Vagina (tissue), 2 donors: ENCODE data around the gene PTGIS. TPM values are rescaled to one million over a fixed set of nuclear protein-coding genes. Genes with fewer than 3 reads are reported as not detected.

Source experiments
- DNase-seq, 2 donors: peaks; one replicate each; pipeline ENCODE4 v3.0.0-alpha.2; 2017; ENCODE audit errors: extremely low spot score in 2 of 2
- H3K27ac ChIP-seq: fragments of 200-600 bp; sonication (generic); one replicate; pipeline ENCODE4 v1.5.1; 2019
- H3K27me3 ChIP-seq: fragments of 200-600 bp; sonication (generic); one replicate; pipeline ENCODE4 v1.5.1; 2019
- H3K36me3 ChIP-seq, 2 donors: fragments of 200-600 bp; sonication (generic); one replicate each; pipeline ENCODE4 v1.5.1; 2017 to 2019
- H3K4me1 ChIP-seq: fragments of 200-600 bp; sonication (generic); one replicate; pipeline ENCODE4 v1.5.1; 2019
- H3K4me3 ChIP-seq, 2 donors: fragments of 200-600 bp; sonication (generic); 1 replicate in 1 of 2; 2 replicates in 1 of 2; pipeline ENCODE4 v1.5.1; 2016 to 2019
- H3K9me3 ChIP-seq: fragments of 200-600 bp; sonication (generic); one replicate; pipeline ENCODE4 v1.5.1; 2019
- POLR2A ChIP-seq, 2 donors: fragments of 450-650 bp; IDR thresholded peaks; one replicate each; pipeline ENCODE4 v1.6.1; 2017; ENCODE audit warnings: antibody characterized with exemption in 2 of 2, mild to moderate bottlenecking in 2 of 2, moderate library complexity in 2 of 2
- POLR2AphosphoS5 ChIP-seq, 2 donors: sonication (generic); formaldehyde crosslinking; IDR thresholded peaks; one replicate each; pipeline ENCODE4 v1.9.0; 2017; ENCODE audit warnings: antibody characterized with exemption in 2 of 2, mild to moderate bottlenecking in 2 of 2, low read depth in 1 of 2; ENCODE audit not compliant: insufficient read depth in 1 of 2
- intact Hi-C: fragments of 100-400 bp; cut with DNase I; formaldehyde crosslinking; loops from one replicate; pipeline ENCODE4 v1.15.1; 2023
- total RNA-seq: library from RNA; depleted of rRNA; stranded (reverse); fragments of >200 nt; gene quantifications from one replicate; pipeline ENCODE4 v1.2.3, GENCODE V29; 2016
- TF ChIP-seq, protein P1 (sequence below), 3 experiments: fragments of 450-650 bp in 2 of 3; fragments of 200-600 bp in 1 of 3; sonication (generic) in 1 of 3; IDR thresholded peaks; one replicate each; pipeline ENCODE4 v1.5.1; 2017 to 2019; ENCODE audit warnings: antibody characterized with exemption in 3 of 3, mild to moderate bottlenecking in 2 of 3, moderate library complexity in 2 of 3

The PTGIS gene
- total RNA-seq, 1 donor from 2014 or later, result 51.1 TPM

DNA sequence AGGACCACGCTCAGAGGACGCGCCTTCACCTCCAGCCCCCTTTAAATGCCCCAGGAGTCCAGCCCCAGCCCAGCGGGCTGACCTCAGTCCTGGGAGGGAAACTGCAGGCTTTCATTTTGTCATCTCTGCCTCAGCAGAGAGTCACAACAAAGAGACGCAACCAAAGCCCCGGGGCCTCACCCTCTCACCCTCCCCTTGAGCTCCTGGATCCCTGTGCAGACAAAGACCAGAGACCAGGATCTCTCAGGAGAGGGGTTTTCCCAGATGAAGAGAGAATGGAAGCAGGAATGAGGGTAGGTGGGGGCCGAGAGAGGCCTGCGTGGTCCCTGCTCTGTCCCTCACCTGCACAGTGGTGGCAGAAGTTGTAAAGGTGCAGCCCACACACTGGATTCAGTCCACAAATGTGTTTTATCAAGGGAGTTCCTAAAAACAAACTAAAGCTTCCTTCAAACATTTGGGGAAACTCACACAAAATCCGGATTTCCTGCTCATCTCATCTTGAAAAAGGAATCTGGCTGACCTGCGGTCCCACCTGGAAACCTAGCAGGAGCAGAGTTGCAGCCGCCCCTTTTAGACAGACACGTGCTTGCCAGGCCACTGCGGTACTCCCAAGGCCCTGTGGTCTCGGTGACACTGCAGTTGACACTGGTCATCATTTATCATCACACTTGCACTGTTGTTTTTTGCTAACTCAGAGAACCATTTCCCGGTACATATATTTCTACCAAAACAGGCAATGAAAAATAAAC lies 27.1 kb downstream of the PTGIS start:
- DNase-seq, result peak in 1 of 2 donors; percentile 62
- H3K4me3 ChIP-seq, result no peak overlapping the region
- no peak overlapping the region for H3K27ac ChIP-seq
- H3K9me3 ChIP-seq, result no peaks in the 10 kb centered on the region
- no peaks in the 10 kb centered on the region for H3K27me3 ChIP-seq
- H3K36me3 ChIP-seq, result peaks cover 0 to 19% of the 10 kb centered on the region in 2 donors
- intact Hi-C loops, result loop anchor here (10.0 kb wide), 1 partner anchor 304 kb away; no protein-coding TSS in a partner anchor
- H3K4me1 ChIP-seq, result no peaks in the 10 kb centered on the region
- TF ChIP-seq POLR2A (IDR thresholded peaks at IDR 0.05) (no peak), POLR2AphosphoS5 (IDR thresholded peaks at IDR 0.05; ENCODE audit: insufficient read depth in 1 of 2, low read depth in 1 of 2) (no peak)
- TF ChIP-seq, protein P1, sequence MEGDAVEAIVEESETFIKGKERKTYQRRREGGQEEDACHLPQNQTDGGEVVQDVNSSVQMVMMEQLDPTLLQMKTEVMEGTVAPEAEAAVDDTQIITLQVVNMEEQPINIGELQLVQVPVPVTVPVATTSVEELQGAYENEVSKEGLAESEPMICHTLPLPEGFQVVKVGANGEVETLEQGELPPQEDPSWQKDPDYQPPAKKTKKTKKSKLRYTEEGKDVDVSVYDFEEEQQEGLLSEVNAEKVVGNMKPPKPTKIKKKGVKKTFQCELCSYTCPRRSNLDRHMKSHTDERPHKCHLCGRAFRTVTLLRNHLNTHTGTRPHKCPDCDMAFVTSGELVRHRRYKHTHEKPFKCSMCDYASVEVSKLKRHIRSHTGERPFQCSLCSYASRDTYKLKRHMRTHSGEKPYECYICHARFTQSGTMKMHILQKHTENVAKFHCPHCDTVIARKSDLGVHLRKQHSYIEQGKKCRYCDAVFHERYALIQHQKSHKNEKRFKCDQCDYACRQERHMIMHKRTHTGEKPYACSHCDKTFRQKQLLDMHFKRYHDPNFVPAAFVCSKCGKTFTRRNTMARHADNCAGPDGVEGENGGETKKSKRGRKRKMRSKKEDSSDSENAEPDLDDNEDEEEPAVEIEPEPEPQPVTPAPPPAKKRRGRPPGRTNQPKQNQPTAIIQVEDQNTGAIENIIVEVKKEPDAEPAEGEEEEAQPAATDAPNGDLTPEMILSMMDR (IDR thresholded peaks at IDR 0.05), result no peak

DNA sequence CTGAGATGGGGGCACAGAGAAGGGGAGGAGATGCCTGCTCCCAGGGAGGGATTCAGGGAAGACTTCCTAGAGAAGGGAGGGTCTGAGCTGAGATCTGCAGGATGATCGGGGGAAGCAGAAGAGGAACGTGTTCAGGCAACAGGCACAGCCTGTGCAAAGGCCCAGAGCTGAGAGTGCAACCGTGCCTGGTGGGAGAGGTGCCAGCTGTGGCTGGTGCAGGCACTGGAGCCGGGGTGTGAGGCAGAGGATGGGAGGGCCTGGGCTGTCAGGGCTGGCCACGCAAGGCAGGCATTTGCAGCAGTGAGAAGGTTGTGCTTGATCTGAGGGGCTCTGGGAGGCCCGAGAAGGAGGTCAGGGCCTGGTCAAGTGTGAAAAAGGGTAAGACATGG lies 27.7 kb downstream of the PTGIS start:
- TF ChIP-seq, protein P1 (IDR thresholded peaks at IDR 0.05), result no peak
- TF ChIP-seq POLR2AphosphoS5 (IDR thresholded peaks at IDR 0.05; ENCODE audit: insufficient read depth in 1 of 2, low read depth in 1 of 2), result no peak
- no peak for TF ChIP-seq POLR2A (IDR thresholded peaks at IDR 0.05)
- Histone ChIP-seq H3K36me3 (peaks cover 0 to 15% of the 10 kb centered on the region in 2 donors), H3K4me1 (no peaks in the 10 kb centered on the region), H3K27ac (no peak overlapping the region), H3K27me3 (no peaks in the 10 kb centered on the region), H3K4me3 (no peak overlapping the region), H3K9me3 (no peaks in the 10 kb centered on the region)
- peak in 1 of 2 donors; percentile 54 for DNase-seq
- intact Hi-C loops, result loop anchor here (10.0 kb wide), 1 partner anchor 305 kb away; no protein-coding TSS in a partner anchor

DNA sequence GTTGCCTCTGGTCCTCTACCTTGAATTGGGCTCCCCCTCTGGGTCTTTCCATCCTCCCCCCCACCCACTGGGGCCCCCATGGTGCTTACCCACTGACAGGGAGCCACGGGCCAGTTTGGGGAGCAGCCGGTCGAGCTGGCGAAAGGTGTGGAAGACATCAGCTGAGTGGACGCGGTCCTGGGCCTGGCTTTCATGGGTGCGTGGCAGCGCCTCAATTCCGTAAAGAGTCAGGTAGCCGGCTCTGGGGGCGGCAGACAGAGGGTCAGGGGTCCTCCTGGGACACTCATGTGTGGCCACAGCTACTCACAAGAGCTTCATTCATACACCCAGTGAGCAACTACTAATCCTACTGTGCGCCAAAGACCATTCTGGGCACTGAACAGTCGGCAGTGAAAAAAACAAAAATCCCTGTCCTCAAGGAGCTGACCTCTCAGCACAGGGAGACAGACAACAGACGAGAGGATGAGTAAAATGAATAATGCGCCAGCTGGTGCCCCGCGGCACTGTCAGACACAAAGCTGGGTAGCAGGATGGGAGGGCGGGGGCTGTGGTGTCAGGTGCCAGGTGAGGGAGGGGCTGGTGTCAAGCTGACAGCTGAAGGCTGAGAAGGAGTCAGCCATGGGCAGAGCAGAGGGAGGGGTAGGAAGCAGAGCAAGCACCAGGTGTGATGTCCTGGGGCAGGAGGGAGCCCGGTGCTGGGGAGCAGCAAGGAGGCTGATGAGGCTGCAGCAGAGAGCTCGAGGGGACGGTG lies 28.3 kb downstream of the PTGIS start:
- no peak for TF ChIP-seq POLR2AphosphoS5 (IDR thresholded peaks at IDR 0.05; ENCODE audit: insufficient read depth in 1 of 2, low read depth in 1 of 2)
- TF ChIP-seq POLR2A (IDR thresholded peaks at IDR 0.05), result no peak
- TF ChIP-seq, protein P1 (IDR thresholded peaks at IDR 0.05), result no peak
- Histone ChIP-seq H3K4me1 (no peaks in the 10 kb centered on the region), H3K27me3 (no peaks in the 10 kb centered on the region), H3K4me3 (no peak overlapping the region), H3K36me3 (peaks cover 0 to 15% of the 10 kb centered on the region in 2 donors), H3K27ac (no peak overlapping the region), H3K9me3 (no peaks in the 10 kb centered on the region)
- no peak for DNase-seq
- intact Hi-C loops, result loop anchor here (10.0 kb wide), 2 partner anchors 205 to 305 kb away; no protein-coding TSS in a partner anchor

DNA sequence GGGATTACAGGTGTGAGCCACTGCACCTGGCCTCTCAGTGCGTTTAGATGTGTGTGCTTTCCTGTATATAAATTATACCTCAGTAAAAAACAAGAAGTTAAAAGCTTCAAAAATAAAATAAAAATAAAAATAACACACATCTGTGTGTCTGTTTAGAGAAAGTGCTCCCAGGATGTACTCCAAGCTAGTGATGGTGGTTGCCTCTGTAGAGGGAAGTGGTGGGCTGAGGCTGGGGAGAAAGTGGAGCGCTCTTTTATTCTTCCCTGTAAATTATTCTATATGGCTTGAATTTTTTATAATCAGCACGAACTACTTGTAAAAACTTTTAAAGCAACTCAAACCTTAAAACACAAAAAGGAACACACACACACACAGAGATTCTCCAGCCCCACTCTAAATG lies 29.0 kb downstream of the PTGIS start:
- no peak overlapping the region for H3K27ac ChIP-seq
- H3K36me3 ChIP-seq, result peaks cover 0 to 15% of the 10 kb centered on the region in 2 donors
- intact Hi-C loops, result loop anchor here (10.0 kb wide), 1 partner anchor 204 kb away; no protein-coding TSS in a partner anchor
- no peak for DNase-seq
- no peaks in the 10 kb centered on the region for H3K9me3 ChIP-seq
- no peak overlapping the region for H3K4me3 ChIP-seq
- TF ChIP-seq POLR2AphosphoS5 (IDR thresholded peaks at IDR 0.05; ENCODE audit: insufficient read depth in 1 of 2, low read depth in 1 of 2) (no peak), POLR2A (IDR thresholded peaks at IDR 0.05) (no peak)
- TF ChIP-seq, protein P1 (IDR thresholded peaks at IDR 0.05), result no peak
- no peaks in the 10 kb centered on the region for H3K27me3 ChIP-seq
- no peaks in the 10 kb centered on the region for H3K4me1 ChIP-seq
